ENCODE measurements around the gene KRAS.

KRAS gene

GRCh38 chr12:25254271-25254880 is 3.6 kb upstream of the KRAS start:
- DNase-seq (ENCODE audit: low read depth) = no peak

- no peak for DNase-seq (ENCODE audit: low read depth)
These were observed 2.8 kb upstream of the KRAS start for GRCh38 chr12:25253371-25254068.

- no peak for DNase-seq (ENCODE audit: low read depth)
These were observed 2.2 kb upstream of the KRAS start for GRCh38 chr12:25252946-25253345.

GRCh38 chr12:25251769-25252168 is 1.0 kb upstream of the KRAS start:
- DNase-seq (ENCODE audit: low read depth) = no peak

GRCh38 chr12:25249931-25250738 is 594 bp downstream of the KRAS start:
- DNase-seq (ENCODE audit: low read depth) = no peak

- no peak for DNase-seq (ENCODE audit: low read depth)
These were observed 2.0 kb downstream of the KRAS start for GRCh38 chr12:25248732-25249131.

GRCh38 chr12:25248137-25248536 is 2.6 kb downstream of the KRAS start:
- DNase-seq (ENCODE audit: low read depth) = no peak

GRCh38 chr12:25245491-25245890 is 5.2 kb downstream of the KRAS start:
- no peak for DNase-seq (ENCODE audit: low read depth)

GRCh38 chr12:25243680-25243990 is 7.1 kb downstream of the KRAS start:
- DNase-seq (ENCODE audit: low read depth) = no peak

GRCh38 chr12:25242981-25243679 is 7.6 kb downstream of the KRAS start:
- DNase-seq (ENCODE audit: low read depth) = no peak

GRCh38 chr12:25241167-25242020 is 9.3 kb downstream of the KRAS start:
- DNase-seq (ENCODE audit: low read depth) = no peak

- DNase-seq (ENCODE audit: low read depth) = no peak
These were observed 14.1 kb downstream of the KRAS start for GRCh38 chr12:25236626-25237025.

- no peak for DNase-seq (ENCODE audit: low read depth)
These were observed 14.5 kb downstream of the KRAS start for GRCh38 chr12:25236190-25236589.

- no peak for DNase-seq (ENCODE audit: low read depth)
These were observed 37.4 kb downstream of the KRAS start for GRCh38 chr12:25213338-25213737.

- no peak for DNase-seq (ENCODE audit: low read depth)
These were observed 42.2 kb downstream of the KRAS start for GRCh38 chr12:25208554-25208953.

GRCh38 chr12:25207846-25208245 is 42.9 kb downstream of the KRAS start:
- DNase-seq (ENCODE audit: low read depth) = no peak

- DNase-seq (ENCODE audit: low read depth) = no peak
These were observed 43.3 kb downstream of the KRAS start for GRCh38 chr12:25207411-25207810.

GRCh38 chr12:25202137-25202536 is 48.6 kb downstream of the KRAS start:
- DNase-seq (ENCODE audit: low read depth) = no peak

GRCh38 chr12:25200703-25201102 is 50.0 kb downstream of the KRAS start:
- DNase-seq (ENCODE audit: low read depth) = no peak

GRCh38 chr12:25197608-25198007 is 53.1 kb downstream of the KRAS start:
- DNase-seq (ENCODE audit: low read depth) = no peak

- DNase-seq (ENCODE audit: low read depth) = peak; percentile 66
These were observed 55.4 kb downstream of the KRAS start, which contains the start of the genes DNAI7 and ETFRF1 for GRCh38 chr12:25195056-25195971. Gene DNAI7, minus strand, starts transcription at chr12:25195160. Its CDS starts 82 bp downstream, at chr12:25195078. Gene ETFRF1, plus strand, starts transcription at chr12:25195237. Its CDS starts 8,720 bp downstream, at chr12:25203957.

Data from HS-5 (cell line).